Lower leg skin (tissue), 4 donors: ENCODE measurements around the gene CD86. TPM values are rescaled to one million over a fixed set of nuclear protein-coding genes. Genes with fewer than 3 reads are reported as not detected.

Experiments
- DNase-seq, 2 donors: peaks; one replicate each; pipeline ENCODE4 v3.0.0-alpha.2; 2019; ENCODE audit warnings: low spot score in 2 of 2
- H3K4me3 ChIP-seq: fragments of 200-600 bp; sonication (generic); 2 replicates; pipeline ENCODE4 v1.5.1; 2017; ENCODE audit warnings: mild to moderate bottlenecking, low read depth; ENCODE audit not compliant: poor library complexity, severe bottlenecking
- POLR2A ChIP-seq, 2 donors: fragments of 450-650 bp; IDR thresholded peaks; one replicate each; pipeline ENCODE4 v1.6.1; 2016 to 2017; ENCODE audit warnings: antibody characterized with exemption in 2 of 2, mild to moderate bottlenecking in 1 of 2, moderate library complexity in 1 of 2
- WGBS, 2 donors: methylation state at CpG; one replicate each; pipeline ENCODE4 v1.1.5; 2018; 5-methylcytosine and 5-hydroxymethylcytosine counted together
- intact Hi-C: fragments of 100-400 bp; cut with DNase I; formaldehyde crosslinking; loops from one replicate; pipeline ENCODE4 v1.15.0; 2023; ENCODE audit warnings: low total_unique reads
- total RNA-seq, 4 donors: library from RNA; depleted of rRNA; stranded (reverse); fragments of >200 nt; gene quantifications; one replicate each; pipeline ENCODE4 v1.1.0, GENCODE V29; 2016
- TF ChIP-seq, protein P1 (sequence below), 3 donors: fragments of 450-650 bp; IDR thresholded peaks; one replicate each; pipeline ENCODE4 v1.5.1; 2016; ENCODE audit warnings: antibody characterized with exemption in 3 of 3, mild to moderate bottlenecking in 3 of 3, moderate library complexity in 2 of 3

The CD86 gene
- total RNA-seq, 4 donors from 2014 or later, result 0.91 to 3.6 (median 2.7) TPM

DNA sequence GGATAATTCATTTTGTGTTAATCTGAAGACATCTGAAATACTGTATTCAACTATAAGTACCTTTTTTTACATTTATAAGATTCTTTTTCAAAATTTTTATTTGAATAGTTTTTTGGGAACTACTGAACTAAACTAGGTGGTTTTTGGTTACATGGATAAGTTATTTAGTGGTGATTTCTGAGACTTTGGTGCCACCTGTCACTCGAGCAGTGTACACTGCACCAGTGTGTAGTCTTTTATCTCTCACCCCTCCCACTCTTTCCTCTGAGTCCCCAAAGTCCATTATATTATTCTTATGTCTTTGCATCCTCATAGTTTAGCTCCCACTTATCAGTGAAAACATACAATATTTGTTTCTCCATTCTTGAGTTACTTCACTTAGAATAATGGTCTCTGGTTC lies 57.6 kb downstream of the CD86 start:
- 37 to 52% methylated on average over 1 of the region's 1 CpG for WGBS, 2 donors

DNA sequence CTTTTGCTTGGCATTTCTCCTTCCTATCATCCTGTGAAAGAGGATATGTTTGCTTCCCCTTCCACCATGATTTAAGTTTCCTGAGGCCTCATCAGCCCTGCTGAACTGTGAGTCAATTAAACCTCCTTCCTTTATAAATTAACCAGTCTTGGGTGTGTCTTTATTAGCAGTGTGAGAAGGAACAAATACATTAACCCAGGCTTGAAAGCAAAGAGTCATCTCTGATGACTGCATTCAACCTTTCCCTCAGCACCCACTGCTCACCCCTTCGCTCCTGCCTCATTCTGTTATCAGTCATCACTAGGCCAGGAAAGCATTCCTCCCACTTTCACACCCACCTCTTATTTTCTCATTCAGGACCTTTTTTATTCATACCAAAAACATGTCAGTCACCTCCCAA lies 68.7 kb downstream of the CD86 start:
- H3K4me3 ChIP-seq, result no peak overlapping the region
- intact Hi-C loops, result no loop called here
- 85 to 86% methylated on average over 1 of the region's 1 CpG for WGBS, 2 donors
- no peak for DNase-seq
- TF ChIP-seq, protein P1, sequence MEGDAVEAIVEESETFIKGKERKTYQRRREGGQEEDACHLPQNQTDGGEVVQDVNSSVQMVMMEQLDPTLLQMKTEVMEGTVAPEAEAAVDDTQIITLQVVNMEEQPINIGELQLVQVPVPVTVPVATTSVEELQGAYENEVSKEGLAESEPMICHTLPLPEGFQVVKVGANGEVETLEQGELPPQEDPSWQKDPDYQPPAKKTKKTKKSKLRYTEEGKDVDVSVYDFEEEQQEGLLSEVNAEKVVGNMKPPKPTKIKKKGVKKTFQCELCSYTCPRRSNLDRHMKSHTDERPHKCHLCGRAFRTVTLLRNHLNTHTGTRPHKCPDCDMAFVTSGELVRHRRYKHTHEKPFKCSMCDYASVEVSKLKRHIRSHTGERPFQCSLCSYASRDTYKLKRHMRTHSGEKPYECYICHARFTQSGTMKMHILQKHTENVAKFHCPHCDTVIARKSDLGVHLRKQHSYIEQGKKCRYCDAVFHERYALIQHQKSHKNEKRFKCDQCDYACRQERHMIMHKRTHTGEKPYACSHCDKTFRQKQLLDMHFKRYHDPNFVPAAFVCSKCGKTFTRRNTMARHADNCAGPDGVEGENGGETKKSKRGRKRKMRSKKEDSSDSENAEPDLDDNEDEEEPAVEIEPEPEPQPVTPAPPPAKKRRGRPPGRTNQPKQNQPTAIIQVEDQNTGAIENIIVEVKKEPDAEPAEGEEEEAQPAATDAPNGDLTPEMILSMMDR (IDR thresholded peaks at IDR 0.05), result no peak
- TF ChIP-seq POLR2A (IDR thresholded peaks at IDR 0.05), result no peak

More for the DNA sequence above, 57.6 kb downstream of the CD86 start:
- intact Hi-C loops, result no loop called here
- DNase-seq, result no peak
- no peak for TF ChIP-seq POLR2A (IDR thresholded peaks at IDR 0.05)
- TF ChIP-seq, protein P1 (IDR thresholded peaks at IDR 0.05), result no peak
- no peak overlapping the region for H3K4me3 ChIP-seq

DNA sequence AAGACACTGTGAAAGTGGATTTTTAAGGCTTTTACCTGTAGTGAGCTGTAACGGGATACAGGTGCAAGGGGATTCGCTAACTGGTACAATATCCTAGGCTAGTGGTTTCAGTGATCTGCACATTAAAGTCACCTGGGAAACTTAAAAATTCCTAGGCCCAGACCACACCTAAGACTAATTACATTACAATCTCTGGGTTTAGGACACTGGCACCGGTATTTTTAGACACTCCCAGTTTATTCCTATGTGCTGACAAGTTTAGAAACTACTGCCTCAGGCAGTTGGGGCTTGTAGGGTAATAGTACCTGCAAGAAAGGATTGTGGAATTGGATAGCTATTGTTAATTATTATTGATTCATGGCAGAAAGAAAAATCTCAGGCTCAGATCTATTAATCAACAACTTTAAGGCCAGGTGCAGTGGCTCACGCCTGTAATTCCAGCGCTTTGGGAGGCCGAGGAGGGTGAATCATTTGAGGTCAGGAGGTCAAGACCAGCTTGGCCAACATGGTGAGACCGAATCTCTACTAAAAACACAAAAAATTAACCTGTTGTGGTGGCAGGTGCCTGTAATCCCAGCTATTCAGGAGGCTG lies 77.9 kb downstream of the CD86 start:
- intact Hi-C loops, result no loop called here
- no peak overlapping the region for H3K4me3 ChIP-seq
- TF ChIP-seq, protein P1 (IDR thresholded peaks at IDR 0.05), result no peak
- no peak for DNase-seq
- 59 to 60% methylated on average over 7 of the region's 7 CpGs for WGBS, 2 donors

DNA sequence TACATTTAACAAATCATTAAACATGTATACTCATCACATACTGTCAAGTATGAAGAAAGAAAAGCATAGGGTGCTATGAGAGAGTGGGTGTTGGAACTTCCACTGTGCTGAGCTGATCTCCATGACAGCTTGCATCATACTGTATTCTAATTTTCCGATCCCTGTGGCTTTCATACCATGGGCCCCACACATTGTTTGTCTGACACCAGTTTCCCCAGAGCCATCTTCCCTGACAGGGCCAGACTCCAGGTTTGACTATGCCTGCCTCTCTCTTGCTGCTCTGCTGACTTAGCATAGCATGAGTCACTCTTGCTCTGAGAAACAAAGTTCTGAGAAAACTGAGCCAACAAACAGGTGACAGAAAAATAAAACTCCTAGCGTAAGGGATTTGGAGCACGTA lies 91.3 kb downstream of the CD86 start:
- WGBS, 2 donors, result 55 to 68% methylated on average over 3 of the region's 3 CpGs
- H3K4me3 ChIP-seq, result no peak overlapping the region
- no peak for TF ChIP-seq POLR2A (IDR thresholded peaks at IDR 0.05)
- TF ChIP-seq, protein P1 (IDR thresholded peaks at IDR 0.05), result no peak
- intact Hi-C loops, result no loop called here
- DNase-seq, result no peak

DNA sequence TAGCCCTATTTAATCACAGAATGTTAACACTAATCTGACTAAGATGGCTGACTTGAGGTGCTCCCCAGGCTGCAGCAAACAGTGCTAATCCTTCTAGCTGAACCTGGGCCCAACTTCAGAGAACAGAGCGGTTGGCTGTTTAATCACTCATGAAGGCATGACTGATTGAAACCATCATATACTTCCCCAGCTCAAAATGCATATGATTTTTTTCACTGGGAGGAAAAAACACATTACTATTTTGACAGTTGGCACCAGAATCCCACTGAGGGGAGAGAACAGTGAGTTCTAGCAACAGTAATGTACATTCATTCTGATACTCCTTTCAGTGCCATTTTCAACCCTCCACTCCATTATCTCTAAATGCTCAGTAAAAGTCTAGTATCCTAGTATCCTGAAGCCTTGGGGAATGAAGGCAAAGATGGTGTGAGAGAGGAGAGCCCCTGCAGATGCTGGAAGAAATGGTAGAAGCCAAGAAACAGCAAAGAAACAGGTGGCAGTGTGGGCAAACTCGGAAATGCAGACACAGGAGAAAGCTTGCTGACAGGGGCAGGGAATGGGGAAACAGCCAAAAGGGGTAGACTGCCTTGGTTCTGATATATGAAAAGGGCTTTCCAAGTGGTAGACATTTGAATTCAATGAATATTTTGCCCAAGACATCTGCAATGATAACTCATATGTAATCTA lies 93.9 kb downstream of the CD86 start:
- DNase-seq, result no peak
- no peak overlapping the region for H3K4me3 ChIP-seq
- 70 to 72% methylated on average over 2 of the region's 2 CpGs for WGBS, 2 donors
- intact Hi-C loops, result no loop called here
- TF ChIP-seq, protein P1 (IDR thresholded peaks at IDR 0.05), result no peak
- no peak for TF ChIP-seq POLR2A (IDR thresholded peaks at IDR 0.05)
